DMS79 (cell line): ENCODE data around the gene TMEM170B.

Source experiments
- DNase-seq: peaks from one replicate; lab custom pipeline; 2025; lab: John Stamatoyannopoulos, UW

Gene TMEM170B

DNA sequence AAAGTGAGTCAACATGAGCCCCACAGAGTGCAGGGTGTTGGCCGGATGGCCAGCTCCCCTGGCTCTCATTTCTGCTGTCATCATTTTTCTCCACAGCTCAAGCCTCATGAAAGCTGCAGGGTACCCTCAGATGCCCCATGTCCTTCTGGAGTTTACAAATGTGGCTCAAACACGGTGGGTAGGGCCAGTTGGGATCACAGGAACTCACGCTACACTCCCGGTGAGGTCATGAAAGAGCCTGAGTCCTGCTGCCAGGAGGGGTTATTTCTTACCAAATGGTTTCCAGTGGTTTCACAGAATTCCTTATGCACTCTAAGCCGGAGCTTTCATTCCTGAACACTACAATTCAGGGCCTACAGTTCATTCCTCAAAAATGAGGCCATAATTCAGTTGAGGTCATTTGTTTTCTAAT lies 78.7 kb downstream of the TMEM170B start:
- DNase-seq, result no peak

DNA sequence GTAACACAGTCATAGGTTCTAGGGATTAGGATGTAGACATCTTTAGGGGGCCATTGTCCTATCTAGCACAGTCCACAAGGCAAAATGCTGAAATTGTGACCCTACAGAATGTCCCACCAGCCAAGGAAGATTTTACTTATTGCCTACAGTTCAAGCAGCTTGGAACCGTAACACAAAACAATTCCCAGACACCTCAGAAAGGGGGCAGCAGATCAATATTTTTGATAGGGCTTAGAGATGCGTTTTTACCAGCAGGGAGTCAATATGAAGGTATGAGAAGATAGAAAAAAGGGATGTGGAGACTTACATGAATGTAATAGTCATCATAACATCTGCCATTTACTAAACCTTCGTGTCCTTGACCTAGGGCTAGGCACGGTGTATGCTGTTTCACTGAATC lies 81.0 kb downstream of the TMEM170B start:
- no peak for DNase-seq

DNA sequence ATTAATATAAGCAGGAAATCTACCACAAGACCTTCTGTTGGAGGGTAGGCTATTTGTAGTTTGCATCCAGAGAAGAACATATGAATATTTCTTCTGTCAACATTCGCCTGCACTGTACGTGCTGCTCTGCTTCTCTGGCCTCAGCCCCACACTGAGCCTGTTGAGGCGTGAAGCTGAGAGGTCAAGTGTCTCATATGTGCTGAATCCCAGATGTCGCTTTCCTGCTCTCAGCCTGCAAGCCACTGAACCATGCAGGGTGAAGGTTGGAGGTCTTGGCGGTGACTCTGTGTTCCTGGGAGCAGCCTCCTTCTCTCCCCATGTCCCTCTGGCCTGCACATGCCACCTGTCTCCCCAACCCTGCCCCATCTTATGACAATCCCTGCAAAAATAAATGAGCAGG lies 83.6 kb downstream of the TMEM170B start:
- peak; percentile 44 for DNase-seq

DNA sequence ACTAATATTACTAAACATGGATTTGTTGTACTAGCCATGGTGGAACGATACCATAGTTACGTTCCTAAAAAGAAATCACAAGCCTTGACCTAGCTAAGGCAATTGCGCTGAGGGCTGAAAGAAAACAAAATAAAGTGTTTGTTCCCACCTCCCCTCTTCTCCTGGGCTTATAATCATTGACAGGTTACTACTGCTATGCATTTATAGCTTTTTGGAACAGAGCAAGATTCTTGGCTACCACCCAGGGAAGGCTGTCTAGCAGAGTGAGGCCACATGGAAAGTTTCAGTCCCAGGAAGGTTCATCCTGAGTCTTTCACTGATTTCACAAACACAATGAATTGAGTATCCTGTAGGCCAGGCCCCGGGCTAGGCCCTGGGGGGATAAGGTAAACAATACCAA lies 84.6 kb downstream of the TMEM170B start:
- DNase-seq, result no peak

DNA sequence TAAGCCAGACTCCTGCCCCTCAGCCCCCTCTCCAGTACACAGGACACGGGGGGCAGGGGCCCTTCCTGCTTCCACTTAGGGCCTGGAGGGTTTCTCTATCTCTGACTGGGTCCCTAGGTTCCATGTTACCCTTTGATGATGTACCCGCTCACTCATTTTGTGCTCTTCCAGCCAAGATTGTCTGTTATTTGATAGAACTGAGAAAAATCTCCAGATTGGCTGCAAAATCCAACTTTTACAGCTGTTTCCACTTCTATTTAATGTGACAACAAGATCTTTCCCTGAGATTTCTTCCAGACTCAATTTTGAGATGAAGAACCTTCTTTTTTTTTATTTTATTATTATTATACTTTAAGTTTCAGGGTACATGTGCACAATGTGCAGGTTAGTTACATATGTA lies 85.7 kb downstream of the TMEM170B start:
- no peak for DNase-seq

DNA sequence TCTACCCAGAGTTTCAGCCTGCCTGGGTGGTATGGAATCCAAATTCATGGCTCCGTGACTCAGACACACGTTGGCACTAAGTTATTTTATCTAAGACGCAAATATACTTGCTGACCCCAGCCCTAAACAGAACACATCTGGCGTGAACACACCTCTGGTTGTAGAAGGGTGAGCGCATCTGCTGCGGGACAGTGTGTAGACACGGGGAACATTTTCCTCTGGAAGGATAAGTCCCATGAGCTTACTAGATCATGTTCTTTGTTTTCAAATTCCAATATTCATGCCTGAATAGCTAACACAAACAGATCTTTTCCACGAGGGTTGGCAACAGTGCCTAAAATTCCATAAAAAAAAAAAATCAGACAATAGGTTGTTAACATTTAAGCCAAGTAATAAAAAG lies 87.8 kb downstream of the TMEM170B start:
- no peak for DNase-seq

DNA sequence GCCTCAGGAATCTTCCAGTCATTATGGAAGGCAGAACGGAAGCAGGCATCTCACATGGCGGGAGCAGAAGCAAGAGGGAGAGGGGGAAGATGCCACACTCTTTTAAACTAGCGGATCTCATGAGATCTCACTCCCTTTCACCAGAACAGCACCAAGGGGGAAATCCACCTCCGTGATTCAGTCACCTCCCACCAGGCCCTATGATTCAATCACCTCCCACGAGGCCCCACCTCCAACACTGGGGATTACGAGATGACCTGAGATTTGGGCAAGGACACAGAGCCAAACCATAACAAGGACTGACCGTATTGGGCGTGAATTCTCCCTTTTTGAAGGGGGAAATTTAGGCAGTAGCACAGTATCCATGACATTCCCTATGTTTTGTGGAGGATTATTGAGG lies 88.8 kb downstream of the TMEM170B start:
- DNase-seq, result no peak

DNA sequence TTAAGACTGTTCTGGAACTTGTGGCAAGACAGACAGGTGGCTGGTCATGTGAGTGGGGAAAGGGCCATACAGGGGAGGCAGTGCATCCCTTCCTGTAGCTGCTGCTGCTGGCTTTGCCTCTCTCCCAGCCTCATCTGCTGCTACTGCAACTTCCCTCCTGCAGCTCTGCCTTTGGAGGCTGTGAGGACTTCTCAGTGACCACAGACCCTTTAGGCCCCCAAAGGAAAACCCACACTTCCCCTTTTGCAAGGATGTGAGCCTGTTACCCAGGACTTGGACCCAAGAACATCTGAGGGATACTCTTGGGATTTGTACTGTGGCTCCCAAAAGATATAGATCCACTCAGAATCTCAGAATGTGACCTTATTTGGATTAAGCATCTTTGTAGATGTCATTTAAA lies 91.0 kb downstream of the TMEM170B start:
- DNase-seq, result no peak

DNA sequence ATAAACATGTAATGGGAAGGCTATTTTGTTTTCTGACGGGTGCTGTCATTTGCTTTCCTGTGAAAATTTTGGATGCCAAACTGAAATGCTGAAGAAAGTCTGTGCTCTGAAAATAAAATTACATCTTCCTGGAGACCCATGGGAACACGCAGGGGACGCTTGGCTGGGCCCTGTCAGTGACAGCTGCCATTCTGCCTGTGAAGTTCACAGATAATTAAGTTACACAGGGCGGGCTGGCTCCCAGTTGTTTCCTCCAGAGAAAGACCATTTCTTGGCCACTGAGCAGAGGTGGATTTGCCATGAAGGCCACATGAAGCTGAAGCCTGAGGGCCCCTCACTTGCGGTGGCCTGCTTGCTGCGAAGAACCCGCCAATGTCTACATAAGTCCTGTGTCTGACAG lies 93.5 kb downstream of the TMEM170B start:
- no peak for DNase-seq

DNA sequence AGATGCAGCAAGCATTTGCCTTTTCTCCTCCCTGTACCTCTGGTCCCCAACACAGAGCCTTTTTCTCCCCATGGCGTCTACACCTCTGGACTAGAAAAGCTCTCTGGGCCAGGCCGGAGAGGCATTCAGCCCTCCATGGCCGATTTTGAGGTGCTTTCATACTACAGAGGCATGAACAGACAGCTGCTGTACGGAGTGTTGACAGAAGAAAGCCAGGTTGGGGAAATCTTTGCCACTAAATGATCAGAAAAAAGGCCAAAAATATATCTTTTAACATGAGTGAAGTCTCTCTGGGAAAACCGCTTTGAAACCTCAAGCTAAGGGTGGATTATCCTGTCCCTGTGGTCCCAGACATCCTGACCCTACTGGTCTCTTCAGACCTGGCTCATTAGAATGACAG lies 94.0 kb downstream of the TMEM170B start:
- DNase-seq, result no peak

DNA sequence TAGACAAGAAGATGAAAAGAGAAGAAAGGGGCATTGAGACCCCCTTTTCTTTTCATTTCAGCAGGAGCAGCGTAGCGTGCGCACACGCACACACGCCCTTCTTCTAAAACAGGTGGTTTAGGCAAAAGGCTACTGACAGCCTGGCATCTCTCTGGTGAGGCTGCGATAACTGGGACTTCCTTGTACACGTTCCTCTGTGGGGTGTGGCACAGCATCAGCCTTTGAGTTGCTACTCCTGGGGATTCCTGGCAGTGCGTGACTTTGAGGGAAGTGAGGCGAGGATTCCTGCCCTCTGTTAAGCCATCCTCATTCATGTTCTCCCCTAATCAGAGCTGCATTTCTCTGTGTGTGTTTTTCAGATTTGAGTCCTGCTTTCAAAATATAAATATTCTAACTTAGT lies 94.7 kb downstream of the TMEM170B start:
- DNase-seq, result no peak

DNA sequence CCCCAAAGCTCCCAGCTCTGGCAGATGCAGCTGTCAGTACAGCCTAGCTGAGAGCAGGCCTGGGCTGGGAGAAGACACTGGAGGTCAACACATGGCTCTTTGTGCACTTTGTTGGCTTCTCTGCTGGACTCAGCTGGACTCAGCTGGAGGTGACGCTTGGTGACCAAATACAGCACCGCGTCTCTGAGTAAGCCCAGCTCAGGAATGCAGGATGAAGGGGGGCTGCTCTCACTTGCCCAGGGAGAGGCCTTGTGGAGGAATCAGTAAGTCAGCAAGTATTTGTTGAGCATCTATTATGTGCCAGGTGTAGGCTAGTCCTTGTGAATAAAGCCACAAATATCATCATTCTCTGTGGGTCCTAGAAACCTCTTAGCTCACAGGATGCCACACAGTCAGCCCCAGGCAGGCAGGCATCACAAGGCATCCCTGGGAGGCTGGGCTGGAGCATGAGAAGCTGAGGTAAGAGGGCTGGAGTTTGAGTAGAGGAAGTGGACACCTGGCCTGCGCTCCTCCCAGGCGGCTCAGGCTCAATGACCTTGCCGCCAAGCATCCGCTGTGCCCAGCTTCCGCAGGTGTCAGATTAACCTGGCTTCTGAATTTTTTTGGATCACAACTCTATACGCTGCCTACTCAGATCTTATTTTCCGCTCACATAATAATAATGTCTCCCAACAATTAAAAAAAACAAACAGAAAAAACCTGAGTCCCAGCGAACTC lies 95.4 kb downstream of the TMEM170B start:
- no peak for DNase-seq
